ENCODE data around the gene GAS2. TPM values are rescaled to one million over a fixed set of nuclear protein-coding genes. Genes with fewer than 3 reads are reported as not detected.

Gene GAS2
- total RNA-seq, 2 experiments from 2014 or later, result 0.89 to 1.5 TPM

DNA sequence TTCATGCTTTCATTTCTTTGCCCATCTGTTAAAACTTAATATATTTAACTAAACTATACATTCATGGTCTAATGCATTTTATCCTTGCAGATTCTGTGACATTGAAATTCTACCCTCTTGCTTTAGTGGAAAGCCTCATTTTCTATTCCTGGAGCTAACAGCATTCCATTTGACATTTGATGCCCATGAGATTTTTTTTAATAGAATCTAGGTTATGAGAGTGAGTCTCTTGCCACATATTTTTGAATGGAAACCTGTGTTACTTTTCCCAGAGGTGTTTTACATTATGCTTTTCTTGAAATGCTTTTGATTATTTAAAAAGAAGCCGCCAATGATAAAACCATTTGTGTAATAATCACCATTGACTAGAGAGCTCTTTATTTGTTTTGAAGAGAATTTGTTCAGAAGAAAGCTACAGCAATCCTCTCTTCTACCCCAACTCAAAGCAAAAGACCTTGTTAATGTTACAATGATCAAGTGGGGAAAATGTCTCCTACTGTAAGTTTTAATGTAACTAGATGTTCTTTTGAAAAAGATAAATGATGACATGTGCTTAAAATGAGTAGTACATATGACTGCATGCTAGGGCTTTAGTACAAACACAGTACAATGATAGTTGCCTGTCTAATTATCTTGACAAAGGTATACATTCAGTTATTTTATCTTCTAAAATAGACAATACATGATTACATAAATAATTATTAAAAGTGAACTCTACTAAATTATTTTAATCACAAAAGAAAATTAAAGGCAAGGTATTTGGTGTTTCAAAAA, 67.3 kb downstream of the GAS2 start:
- CTCF ChIA-PET, result no interaction called here
- no peak overlapping the region for H3K4me3 Mint-ChIP-seq
- no peaks in the 10 kb centered on the region for H3K9me3 Mint-ChIP-seq (ENCODE audit: insufficient read depth)
- no peak overlapping the region for H3K27ac Mint-ChIP-seq
- DNase-seq (no peak), ATAC-seq (no peak)
- POLR2A ChIA-PET, result no interaction called here
- H3K36me3 Mint-ChIP-seq (ENCODE audit: low read depth), result no peaks in the 10 kb centered on the region
- H3K27me3 Mint-ChIP-seq (ENCODE audit: low read depth), result peaks cover 3% of the 10 kb centered on the region
- no peaks in the 10 kb centered on the region for H3K4me1 Mint-ChIP-seq (ENCODE audit: low read depth)

GRCh38 chr11:22734628-22735345, 68.4 kb downstream of the GAS2 start:
- no peaks in the 10 kb centered on the region for H3K4me1 Mint-ChIP-seq (ENCODE audit: low read depth)
- ChIA-PET POLR2A (no interaction called here), CTCF (no interaction called here)
- ATAC-seq (no peak), DNase-seq (no peak)
- H3K4me3 Mint-ChIP-seq, result no peak overlapping the region
- H3K9me3 Mint-ChIP-seq (ENCODE audit: insufficient read depth), result no peaks in the 10 kb centered on the region
- H3K27me3 Mint-ChIP-seq (ENCODE audit: low read depth), result peaks cover 3% of the 10 kb centered on the region
- H3K36me3 Mint-ChIP-seq (ENCODE audit: low read depth), result no peaks in the 10 kb centered on the region
- H3K27ac Mint-ChIP-seq, result no peak overlapping the region

GRCh38 chr11:22742157-22742613, 75.8 kb downstream of the GAS2 start:
- ATAC-seq (no peak), DNase-seq (no peak)
- CTCF ChIA-PET, result no interaction called here
- no peaks in the 10 kb centered on the region for H3K36me3 Mint-ChIP-seq (ENCODE audit: low read depth)
- H3K4me3 Mint-ChIP-seq, result no peak overlapping the region
- no peaks in the 10 kb centered on the region for H3K4me1 Mint-ChIP-seq (ENCODE audit: low read depth)
- no peak overlapping the region for H3K27ac Mint-ChIP-seq
- POLR2A ChIA-PET, result no interaction called here
- H3K9me3 Mint-ChIP-seq (ENCODE audit: insufficient read depth), result no peaks in the 10 kb centered on the region
- peaks cover 6% of the 10 kb centered on the region for H3K27me3 Mint-ChIP-seq (ENCODE audit: low read depth)

GRCh38 chr11:22749536-22749935, 83.1 kb downstream of the GAS2 start:
- CTCF ChIA-PET, result no interaction called here
- DNase-seq (no peak), ATAC-seq (no peak)
- Mint-ChIP-seq H3K27ac (no peak overlapping the region), H3K36me3 (ENCODE audit: low read depth) (no peaks in the 10 kb centered on the region), H3K4me3 (no peak overlapping the region), H3K4me1 (ENCODE audit: low read depth) (peaks cover 3% of the 10 kb centered on the region), H3K27me3 (ENCODE audit: low read depth) (peaks cover 4% of the 10 kb centered on the region), H3K9me3 (ENCODE audit: insufficient read depth) (no peaks in the 10 kb centered on the region)
- POLR2A ChIA-PET, result no interaction called here

- ChIA-PET POLR2A (no interaction called here), CTCF (no interaction called here)
- Mint-ChIP-seq H3K27ac (no peak overlapping the region), H3K36me3 (ENCODE audit: low read depth) (no peaks in the 10 kb centered on the region), H3K4me1 (ENCODE audit: low read depth) (peaks cover 3% of the 10 kb centered on the region), H3K27me3 (ENCODE audit: low read depth) (no peaks in the 10 kb centered on the region), H3K4me3 (no peak overlapping the region), H3K9me3 (ENCODE audit: insufficient read depth) (no peaks in the 10 kb centered on the region)
- no peak for ATAC-seq
- DNase-seq, result no peak
Measured at GRCh38 chr11:22752908-22753310, 86.5 kb downstream of the GAS2 start.

DNA sequence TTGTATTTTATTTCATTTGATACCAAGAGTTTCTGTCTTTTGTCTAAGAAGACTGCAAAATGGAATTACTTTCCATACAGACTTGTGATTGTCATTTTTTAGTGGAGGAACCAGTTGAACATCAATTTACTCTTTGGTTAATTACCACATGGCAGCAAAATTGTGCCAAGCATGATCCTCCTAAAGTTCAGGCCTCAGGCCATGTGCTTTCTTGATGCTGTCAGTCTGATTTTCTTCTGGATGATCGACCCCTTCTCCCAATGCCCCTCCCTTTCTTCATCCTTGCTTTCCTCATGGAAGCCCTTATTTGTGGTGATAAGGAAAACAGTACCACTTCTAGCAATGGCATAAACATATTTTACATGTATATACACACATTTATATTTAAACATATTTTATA, 87.0 kb downstream of the GAS2 start:
- H3K27ac Mint-ChIP-seq, result no peak overlapping the region
- no peaks in the 10 kb centered on the region for H3K9me3 Mint-ChIP-seq (ENCODE audit: insufficient read depth)
- no peak overlapping the region for H3K4me3 Mint-ChIP-seq
- ChIA-PET POLR2A (no interaction called here), CTCF (no interaction called here)
- ATAC-seq, result no peak
- no peaks in the 10 kb centered on the region for H3K27me3 Mint-ChIP-seq (ENCODE audit: low read depth)
- DNase-seq, result no peak
- peaks cover 3% of the 10 kb centered on the region for H3K4me1 Mint-ChIP-seq (ENCODE audit: low read depth)
- no peaks in the 10 kb centered on the region for H3K36me3 Mint-ChIP-seq (ENCODE audit: low read depth)

DNA sequence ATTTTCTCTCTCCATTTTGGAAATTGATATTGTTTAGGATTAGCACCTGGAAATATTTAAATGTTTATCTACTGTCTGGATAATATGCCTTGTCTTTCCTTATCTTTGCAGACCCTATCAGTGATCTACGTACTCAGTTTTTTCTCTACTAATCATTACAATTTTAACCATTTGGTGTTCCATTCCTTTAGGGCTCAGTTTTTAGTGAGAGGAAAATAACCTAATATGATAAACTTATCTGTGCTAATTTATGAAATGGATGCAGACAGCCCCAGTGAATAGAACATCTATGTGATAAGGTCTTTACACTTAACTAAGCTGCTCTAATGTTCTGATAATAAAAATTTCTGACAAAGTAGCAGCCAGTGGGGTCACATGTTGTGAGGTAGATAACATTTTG, 94.7 kb downstream of the GAS2 start:
- CTCF ChIA-PET, result interaction anchor here (0.5 kb wide), 1 partner anchor 444 kb away, joined by 3 read pairs; no protein-coding TSS in a partner anchor
- H3K27me3 Mint-ChIP-seq (ENCODE audit: low read depth), result no peaks in the 10 kb centered on the region
- no peak overlapping the region for H3K27ac Mint-ChIP-seq
- no peaks in the 10 kb centered on the region for H3K36me3 Mint-ChIP-seq (ENCODE audit: low read depth)
- no peak overlapping the region for H3K4me3 Mint-ChIP-seq
- H3K9me3 Mint-ChIP-seq (ENCODE audit: insufficient read depth), result no peaks in the 10 kb centered on the region
- no peaks in the 10 kb centered on the region for H3K4me1 Mint-ChIP-seq (ENCODE audit: low read depth)
- DNase-seq (no peak), ATAC-seq (no peak)
- POLR2A ChIA-PET, result no interaction called here

DNA sequence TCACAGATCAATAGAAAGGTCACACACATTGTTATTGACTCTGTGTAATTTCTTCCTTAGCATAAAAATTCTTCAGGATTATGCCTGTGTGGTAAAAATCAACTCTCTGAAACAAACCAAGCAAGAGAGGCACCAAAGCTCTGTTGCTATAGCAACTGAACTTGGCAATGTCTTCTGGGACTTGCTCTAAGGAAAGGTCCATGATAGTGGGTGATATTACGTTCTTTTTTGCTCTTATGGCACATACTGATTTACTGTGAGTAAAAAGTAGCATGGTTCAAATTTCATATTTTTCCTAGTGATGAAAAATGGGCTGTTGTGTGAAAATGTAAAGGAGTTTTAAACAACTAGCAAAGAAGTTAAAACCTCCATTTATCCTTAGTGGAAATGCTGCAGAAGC, 96.8 kb downstream of the GAS2 start:
- DNase-seq (no peak), ATAC-seq (no peak)
- Mint-ChIP-seq H3K4me1 (ENCODE audit: low read depth) (no peaks in the 10 kb centered on the region), H3K27me3 (ENCODE audit: low read depth) (peaks cover 2% of the 10 kb centered on the region), H3K36me3 (ENCODE audit: low read depth) (no peaks in the 10 kb centered on the region), H3K4me3 (no peak overlapping the region), H3K27ac (no peak overlapping the region), H3K9me3 (ENCODE audit: insufficient read depth) (no peaks in the 10 kb centered on the region)
- ChIA-PET CTCF (no interaction called here), POLR2A (no interaction called here)

DNA sequence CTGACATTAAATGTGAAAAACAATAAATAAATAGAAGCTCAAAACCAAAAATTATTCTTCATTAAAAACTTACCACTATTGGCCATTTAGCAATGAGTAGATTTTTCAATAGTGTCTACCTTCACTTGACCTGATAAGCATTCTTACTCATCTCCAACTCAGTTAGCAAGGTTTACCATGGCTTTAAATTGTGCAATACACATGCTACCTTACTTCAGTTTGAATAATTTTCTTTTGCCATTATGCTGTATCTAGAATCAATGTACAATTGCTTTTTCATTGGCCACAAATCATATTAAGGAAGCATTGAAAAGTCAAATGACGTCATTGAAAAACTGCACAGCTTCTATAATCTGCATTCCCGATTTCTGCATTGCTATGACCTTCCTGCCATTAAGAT, 98.3 kb downstream of the GAS2 start:
- no peaks in the 10 kb centered on the region for H3K4me1 Mint-ChIP-seq (ENCODE audit: low read depth)
- ATAC-seq (no peak), DNase-seq (no peak)
- ChIA-PET POLR2A (no interaction called here), CTCF (no interaction called here)
- no peak overlapping the region for H3K4me3 Mint-ChIP-seq
- H3K27me3 Mint-ChIP-seq (ENCODE audit: low read depth), result peaks cover 2% of the 10 kb centered on the region
- H3K27ac Mint-ChIP-seq, result no peak overlapping the region
- H3K36me3 Mint-ChIP-seq (ENCODE audit: low read depth), result no peaks in the 10 kb centered on the region
- no peaks in the 10 kb centered on the region for H3K9me3 Mint-ChIP-seq (ENCODE audit: insufficient read depth)

GRCh38 chr11:22768281-22768680, 101.9 kb downstream of the GAS2 start:
- ATAC-seq (no peak), DNase-seq (no peak)
- Mint-ChIP-seq H3K36me3 (ENCODE audit: low read depth) (no peaks in the 10 kb centered on the region), H3K27ac (no peak overlapping the region), H3K27me3 (ENCODE audit: low read depth) (peaks cover 4% of the 10 kb centered on the region), H3K4me3 (no peak overlapping the region), H3K4me1 (ENCODE audit: low read depth) (no peaks in the 10 kb centered on the region), H3K9me3 (ENCODE audit: insufficient read depth) (no peaks in the 10 kb centered on the region)
- CTCF ChIA-PET, result no interaction called here
- POLR2A ChIA-PET, result no interaction called here

DNA sequence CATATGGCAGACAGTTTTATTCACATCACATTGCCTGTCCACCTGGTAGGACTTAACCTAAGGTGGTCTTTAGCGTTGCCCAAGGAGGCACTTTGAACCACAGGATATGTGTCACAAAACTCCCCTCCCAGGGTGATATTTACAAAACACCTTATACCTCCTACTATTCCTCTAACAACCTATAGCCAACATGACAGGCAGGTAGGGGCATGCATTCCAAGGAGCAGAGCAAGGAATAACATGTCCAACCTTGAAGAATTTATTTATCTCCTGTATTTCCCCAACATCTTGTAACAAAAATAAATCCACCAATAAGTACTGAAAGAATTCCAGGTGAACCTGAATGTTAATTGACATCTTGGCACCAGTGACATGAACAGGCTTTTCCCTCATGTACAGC, 102.7 kb downstream of the GAS2 start:
- no peak overlapping the region for H3K27ac Mint-ChIP-seq
- CTCF ChIA-PET, result no interaction called here
- H3K36me3 Mint-ChIP-seq (ENCODE audit: low read depth), result no peaks in the 10 kb centered on the region
- H3K9me3 Mint-ChIP-seq (ENCODE audit: insufficient read depth), result no peaks in the 10 kb centered on the region
- H3K27me3 Mint-ChIP-seq (ENCODE audit: low read depth), result peaks cover 4% of the 10 kb centered on the region
- no peaks in the 10 kb centered on the region for H3K4me1 Mint-ChIP-seq (ENCODE audit: low read depth)
- ATAC-seq (no peak), DNase-seq (no peak)
- no peak overlapping the region for H3K4me3 Mint-ChIP-seq
- POLR2A ChIA-PET, result no interaction called here

DNA sequence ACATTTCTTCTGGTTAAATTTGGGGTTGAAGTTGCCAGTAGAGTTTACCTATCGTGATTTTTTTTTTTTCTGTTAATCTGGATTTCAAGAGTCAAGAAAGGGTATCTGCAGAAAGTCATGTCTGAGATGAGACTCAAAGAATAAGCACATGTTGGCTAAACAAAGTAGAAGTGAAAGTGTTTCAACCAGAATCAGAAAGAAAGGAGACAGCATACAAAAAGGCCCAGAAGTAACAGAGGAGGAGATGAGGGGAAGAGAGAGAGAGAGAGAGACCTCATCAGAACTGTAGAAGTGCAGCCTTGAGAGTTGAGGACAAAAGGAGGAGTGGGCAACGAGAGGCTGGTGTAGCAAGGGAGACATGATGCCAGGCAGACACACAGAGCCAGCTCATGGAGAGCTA, 108.3 kb downstream of the GAS2 start:
- H3K27me3 Mint-ChIP-seq (ENCODE audit: low read depth), result peaks cover 5% of the 10 kb centered on the region
- H3K4me3 Mint-ChIP-seq, result no peak overlapping the region
- no peaks in the 10 kb centered on the region for H3K4me1 Mint-ChIP-seq (ENCODE audit: low read depth)
- DNase-seq, result no peak
- H3K27ac Mint-ChIP-seq, result no peak overlapping the region
- POLR2A ChIA-PET, result no interaction called here
- ATAC-seq, result no peak
- CTCF ChIA-PET, result interaction anchor here (1.0 kb wide), 1 partner anchor 54 kb away, joined by 3 read pairs; no protein-coding TSS in a partner anchor
- no peaks in the 10 kb centered on the region for H3K9me3 Mint-ChIP-seq (ENCODE audit: insufficient read depth)
- H3K36me3 Mint-ChIP-seq (ENCODE audit: low read depth), result no peaks in the 10 kb centered on the region

Data from activated CD8-positive, alpha-beta T cell treated with anti-CD3 and anti-CD28 coated beads, Interleukin-2, amount 10 ng/mL, durations not matched to agents 7 days and 5 days (primary cell).